CD4-positive, alpha-beta T cell treated with Interleukin-10 for 1 hour (primary cell): ENCODE data around the gene SYNDIG1.

Source experiments
- DNase-seq: peaks from one replicate; pipeline ENCODE4 v3.0.0-alpha.2; 2020

SYNDIG1 gene

DNA sequence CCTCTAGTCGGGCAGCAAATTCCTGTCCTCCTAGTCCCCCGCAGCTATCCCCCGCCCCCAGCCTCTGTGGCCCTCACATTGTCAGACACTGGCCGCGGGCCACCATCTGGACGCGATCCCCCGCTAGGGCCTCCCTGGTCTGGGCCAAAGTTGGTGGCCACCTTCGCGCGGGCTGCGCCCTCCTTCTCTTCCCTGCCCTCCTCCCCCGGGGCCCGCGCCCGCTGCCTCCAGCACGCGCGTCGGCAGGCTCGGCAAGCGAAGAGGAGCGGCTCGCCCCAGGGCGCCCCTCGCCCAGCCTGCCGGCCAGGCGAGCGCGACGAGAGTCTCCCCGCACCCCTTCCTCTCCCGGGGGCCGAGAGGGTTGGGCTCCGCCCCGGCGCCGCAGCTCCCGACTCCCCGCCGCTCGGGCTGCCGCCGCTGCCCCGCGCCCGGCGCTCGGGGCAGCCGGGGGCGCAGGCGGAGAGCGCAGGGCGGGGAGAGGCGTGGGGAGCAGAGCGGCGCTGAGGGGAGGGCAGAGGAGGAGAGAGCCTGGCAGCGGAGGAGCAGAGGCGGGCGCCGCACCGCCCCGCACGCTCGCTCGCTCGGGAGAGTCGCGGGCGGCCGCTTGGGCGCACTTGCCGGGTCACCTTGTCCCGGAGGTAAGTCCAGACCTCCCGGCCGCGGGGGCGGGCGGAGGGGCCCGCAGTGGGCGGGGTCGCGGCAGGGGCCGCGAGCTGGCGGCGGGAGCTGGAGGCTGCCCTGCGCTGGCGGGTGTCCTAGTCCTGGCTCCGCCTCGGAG, at the start of gene SYNDIG1:
TSS of gene SYNDIG1 (plus strand) at position 514 of the 778 bp plus-strand sequence. CDS start 73,469 bp downstream, outside the sequence.
- no peak for DNase-seq

DNA sequence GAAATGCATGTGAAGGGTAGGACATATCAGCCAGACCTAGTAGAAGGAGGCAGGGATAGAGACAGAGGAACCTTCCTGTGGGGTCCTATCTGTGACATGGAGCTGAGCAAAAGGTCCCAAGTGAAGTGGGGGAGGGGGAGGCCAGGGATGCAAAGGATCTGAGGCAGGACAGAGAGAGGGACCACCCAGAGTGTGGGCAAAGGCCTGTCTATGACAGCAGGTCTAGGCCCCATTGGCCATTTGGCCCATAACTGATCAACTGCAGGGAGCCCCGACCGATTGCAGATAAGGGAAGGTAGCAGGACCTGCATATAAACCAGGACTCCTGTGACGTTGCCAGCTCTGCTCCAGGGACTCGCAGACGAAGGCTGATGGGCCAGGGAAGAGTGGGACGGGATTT, 49.6 kb upstream of the SYNDIG1 start:
- no peak for DNase-seq

DNA sequence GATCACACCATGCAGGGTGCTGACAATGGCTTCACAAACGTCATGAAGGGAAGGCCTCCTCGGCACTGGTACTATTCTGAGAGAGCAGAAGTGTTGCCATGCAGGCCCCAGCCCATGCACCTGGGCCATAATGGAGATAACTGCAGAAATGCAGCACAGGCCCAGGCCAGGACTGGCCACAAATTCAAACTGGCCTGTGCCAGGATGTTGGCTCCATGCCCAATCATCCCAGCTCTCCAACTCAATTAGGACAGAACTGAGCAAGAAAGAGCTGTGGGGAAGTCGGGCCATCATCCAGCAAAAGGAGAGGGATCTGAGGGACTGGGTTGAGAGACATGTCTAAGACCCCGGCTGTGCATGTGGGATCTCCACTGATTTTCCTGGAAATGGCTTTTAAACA, 48.9 kb upstream of the SYNDIG1 start:
- DNase-seq = no peak

DNA sequence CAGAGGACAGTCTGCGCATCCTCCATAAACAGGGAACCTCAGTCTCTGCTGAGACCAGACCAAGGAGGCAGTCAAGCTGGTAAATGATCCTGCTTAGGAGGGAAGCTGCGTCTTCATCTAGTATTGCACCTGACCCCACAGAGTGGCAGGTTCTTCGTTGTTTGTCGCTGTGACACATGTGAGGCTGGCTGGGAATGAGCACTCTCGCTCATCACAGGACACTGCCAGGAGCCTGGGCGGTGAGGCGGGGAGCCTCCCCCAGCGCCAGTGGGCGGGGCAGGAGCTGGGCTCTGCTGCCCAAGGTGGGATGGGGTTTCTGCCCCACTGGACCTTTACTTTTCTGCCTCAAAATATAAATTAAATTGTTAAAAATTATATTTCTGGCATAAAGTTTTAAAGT, 48.4 kb upstream of the SYNDIG1 start:
- no peak for DNase-seq

DNA sequence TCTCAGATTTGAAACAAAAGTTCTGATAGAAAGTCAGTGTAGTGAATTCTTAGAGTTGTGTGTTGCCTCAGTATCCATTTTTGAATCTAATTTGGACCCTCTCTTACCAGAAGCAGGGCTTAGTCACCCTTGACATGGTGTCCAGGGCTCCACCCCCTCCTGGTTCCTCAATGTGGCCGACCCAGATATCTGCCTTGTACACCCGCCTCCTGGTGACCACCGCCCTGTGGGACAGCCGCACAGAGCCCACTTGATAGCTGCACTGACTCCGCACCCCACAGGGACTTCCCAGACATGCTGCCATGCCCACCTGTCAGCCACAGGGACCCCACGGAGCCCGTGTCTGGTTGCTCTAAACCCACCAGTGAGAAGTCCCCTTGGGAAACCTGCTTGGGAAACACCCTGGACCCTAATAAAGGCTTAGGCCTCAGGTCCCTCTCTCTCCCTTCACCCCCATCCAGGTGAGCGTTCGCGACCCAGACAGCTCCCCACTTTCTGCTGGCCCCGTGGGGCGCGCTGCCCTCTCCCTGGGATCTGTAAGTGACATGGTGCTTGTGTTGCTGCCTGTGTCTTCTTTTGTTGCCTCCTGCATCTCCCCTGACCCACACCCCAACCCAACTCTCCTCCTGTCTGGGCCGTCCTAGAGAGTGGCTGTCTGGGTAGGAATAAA, 47.2 kb upstream of the SYNDIG1 start:
- no peak for DNase-seq

DNA sequence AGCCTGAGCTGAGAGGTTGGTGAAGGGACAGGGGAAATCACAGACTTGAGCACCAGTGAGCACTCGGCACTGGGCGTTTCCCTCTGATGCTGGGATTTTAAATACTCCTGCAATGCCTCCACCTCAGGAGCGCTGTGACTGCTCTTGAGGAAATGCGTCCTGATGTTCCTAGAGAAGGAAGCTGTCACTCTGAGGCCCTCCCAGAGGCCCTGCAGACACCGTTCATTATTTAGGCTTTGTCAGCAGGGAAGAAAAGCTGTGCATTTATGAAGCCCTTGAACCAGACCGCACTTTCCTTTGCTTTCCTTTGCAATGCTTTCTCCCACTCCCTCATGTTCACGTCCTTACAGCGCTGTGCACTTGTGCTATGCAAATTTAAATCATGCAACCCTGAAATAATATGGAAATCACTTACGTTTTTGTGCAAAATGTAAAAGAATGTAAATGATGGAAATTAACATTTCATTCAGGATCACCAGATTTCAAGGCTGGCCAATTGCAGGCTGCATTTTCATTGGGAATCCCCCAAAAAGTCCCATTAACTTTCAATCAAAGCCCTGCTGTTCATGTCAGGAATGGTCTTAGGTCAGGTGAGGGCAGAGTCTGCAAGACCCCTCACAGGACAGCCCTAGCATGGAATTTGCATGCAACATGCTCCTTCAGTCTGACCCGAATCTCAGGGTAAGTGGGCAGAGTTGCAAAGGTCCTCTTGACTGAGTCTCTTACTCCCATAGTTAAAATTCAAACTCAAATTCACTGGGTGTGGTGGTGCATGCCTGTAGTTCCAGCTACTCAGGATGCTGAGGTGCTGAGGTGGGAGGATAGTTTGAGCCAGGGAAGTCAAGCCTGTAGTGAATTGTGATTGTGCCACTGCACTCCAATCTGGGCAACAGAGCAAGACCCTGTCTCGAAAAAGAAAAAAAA, 45.8 kb upstream of the SYNDIG1 start:
- no peak for DNase-seq

DNA sequence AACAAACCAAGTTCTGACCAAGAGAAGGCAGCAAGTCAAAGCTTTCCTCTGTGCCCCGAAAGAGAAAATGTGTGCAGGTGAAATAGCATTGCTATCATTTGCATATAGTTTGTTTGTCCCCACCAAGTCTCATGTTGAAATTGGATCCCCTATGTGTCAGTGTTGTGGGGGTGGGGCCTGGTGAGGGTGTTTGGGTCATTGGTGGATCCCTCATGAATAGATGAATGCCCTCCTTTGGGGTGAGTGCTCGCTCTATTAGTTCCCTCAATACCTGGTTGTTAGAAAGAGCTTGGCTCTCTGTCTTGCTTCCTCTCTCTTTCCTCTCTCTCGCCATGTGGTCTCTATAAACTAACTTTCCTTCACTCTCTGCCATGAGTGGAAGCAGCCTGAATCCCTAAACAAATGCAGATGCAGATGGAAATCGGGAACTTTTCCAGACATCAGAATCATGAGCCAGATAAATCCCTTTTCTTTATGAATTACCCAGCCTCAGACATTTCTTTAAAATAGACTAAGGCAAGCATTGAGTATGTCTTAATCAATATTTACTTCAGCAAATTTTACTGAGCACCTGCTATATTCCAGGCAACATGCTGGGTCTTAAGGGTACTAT, 43.8 kb upstream of the SYNDIG1 start:
- DNase-seq = no peak

DNA sequence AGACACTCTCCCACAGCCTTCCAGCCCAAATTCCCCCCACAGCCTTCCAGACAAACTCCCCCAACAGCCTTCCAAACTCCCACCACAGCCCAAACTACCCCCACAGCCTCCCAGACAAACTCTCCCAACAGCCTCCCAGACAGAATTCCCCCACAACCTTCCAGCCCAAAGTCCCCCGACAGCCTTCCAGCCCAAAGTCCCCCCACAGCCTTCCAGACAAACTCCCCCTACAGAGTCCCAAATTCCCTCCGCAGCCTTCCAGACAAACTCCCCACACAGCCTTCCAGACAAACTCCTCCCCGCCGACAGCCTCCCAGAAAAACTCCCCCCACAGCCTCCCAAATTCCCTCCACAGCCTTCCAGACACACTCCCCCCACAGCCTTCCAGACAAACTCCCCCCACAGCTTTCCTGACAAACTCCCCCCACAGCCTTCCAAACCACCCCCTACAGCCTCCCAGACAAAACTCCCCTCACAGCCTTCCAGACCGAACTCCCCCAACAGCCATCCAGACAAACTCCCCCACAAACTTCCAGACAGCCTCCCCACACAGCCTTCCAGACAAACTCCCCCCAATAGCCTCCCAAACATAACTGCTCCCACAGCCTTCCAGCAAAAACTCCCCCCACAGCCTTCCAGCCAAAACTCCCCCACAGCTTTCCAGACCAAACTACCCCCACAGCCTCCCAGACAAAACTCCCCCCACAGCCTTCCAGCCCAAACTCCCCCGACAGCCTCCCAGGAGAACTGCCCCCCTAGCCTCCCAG, 38.0 kb upstream of the SYNDIG1 start:
- DNase-seq = no peak

DNA sequence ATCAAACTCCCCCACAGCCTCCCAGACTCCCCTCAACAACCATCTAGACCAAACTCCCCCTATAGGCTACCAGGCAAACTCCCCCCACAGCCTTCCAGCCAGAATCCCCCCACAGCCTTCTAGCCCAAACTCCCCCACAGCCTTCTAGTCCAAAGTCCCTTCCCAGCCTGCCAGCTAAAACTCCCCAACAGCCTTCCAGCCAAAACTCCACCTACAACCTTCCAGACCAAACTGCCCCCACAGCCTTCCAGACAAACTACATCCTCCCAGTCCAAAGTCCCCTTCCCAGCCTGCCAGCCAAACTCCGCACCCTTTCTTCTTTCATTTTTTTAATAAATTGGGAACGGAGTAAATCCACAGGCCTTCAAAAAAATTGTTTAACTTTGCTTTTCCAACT, 37.4 kb upstream of the SYNDIG1 start:
- no peak for DNase-seq

DNA sequence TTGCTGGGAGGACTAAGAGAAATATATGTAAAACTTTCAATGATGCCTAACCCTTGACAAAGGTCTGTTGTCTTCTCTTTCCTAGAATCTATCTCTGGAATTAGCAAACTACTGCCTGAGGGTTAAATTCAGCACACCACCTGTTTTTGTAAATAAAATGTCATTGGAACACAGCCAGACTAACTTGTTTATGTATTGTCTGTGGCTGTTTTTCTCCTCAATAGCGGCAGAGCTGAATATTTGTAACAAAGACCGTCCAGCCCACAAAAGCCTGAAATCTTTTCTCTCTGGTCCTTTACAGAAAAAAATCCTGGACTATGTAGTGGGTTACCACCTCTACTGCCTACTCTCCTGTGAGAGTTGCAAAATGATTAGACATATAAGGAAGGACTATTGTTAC, 33.3 kb upstream of the SYNDIG1 start:
- no peak for DNase-seq

DNA sequence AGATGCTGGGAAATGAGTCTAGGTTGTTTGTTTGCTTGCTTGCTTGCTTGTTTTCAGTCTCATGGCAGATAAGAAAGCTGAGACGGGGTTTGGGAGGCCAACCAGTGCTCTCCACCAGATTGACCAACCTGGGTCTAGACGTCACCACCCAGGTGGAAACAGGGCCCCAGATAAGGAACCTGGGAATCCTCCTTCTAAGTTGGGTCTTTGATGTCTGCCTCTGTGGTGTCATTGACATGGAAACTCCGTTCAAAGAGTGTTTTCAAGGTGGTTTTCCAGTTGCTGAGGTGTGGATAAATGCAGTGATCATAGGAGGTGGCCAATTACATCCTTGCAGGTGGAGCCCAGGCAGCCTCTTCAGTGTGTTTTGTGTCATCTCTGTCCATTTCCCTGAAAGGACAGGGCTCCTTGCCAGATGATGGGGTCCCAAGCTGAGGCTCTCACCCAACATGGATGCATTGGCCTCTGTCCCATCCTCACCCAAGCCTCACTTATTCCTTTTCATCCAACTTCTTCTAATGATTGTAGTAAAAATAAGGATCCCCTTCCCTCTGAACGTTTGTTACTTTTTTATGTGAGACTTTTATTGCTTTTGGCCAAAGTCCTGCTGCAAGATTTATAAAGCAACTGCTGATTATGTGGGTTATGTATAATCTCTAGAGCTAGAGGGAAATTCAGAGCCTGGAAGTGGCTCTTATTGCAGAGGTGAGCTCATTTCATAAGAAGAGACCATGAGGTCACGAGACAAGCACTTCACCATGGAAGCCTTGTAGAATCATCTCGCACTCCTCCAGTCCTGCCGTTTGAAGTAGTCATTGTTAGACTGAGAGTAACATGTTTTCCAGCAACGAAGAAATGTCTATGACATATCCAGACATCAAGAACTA, 32.0 kb upstream of the SYNDIG1 start:
- DNase-seq = no peak

DNA sequence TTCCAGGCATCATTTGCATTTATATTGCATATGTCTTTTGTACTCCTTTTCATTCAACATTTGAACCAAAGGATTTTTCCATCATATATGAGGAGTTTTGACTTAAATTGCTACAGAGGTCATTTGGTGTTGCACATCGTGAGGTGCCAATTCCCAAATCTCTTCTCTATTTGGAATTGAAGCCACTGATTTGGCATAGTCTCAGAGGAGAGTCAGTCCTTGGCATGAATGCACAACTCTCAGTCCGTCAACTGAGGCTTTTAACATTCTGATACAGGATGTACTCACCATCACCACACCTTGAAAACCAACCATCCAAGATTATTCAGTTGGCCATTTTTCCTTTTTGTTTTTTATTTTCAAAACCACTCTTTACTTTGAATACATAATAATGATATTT, 31.1 kb upstream of the SYNDIG1 start:
- DNase-seq = no peak

DNA sequence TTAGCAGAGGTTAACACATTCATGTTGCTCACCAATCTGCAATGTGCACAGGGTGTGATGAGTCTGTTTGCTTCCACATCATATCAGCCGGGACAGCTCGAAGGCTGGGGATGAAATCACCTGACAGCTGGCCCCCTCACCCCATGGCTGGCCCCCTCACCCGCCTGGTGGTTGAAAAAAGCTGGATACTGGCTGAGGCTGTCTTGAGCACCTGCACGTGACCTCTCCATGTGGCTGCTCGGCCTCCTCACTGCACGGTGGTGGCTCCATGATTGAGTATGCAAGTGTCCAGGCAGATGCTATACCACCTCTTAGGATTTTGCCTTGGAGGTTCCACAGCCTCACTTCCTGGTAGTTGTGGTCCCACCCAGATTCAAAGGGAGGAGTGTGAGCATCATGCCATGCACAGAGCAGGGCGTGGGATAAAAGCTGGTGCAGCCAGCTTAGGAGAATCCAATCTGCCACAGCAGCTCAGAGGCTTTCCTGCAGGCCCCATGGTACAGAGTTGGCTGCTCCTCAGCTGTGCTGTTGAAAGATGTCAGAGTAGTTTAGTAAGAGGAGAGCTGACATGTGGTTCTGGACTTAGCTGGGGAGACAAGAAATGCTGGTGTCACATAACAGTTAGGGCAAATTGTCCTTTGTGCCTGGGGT, 29.6 kb upstream of the SYNDIG1 start:
- DNase-seq = no peak

DNA sequence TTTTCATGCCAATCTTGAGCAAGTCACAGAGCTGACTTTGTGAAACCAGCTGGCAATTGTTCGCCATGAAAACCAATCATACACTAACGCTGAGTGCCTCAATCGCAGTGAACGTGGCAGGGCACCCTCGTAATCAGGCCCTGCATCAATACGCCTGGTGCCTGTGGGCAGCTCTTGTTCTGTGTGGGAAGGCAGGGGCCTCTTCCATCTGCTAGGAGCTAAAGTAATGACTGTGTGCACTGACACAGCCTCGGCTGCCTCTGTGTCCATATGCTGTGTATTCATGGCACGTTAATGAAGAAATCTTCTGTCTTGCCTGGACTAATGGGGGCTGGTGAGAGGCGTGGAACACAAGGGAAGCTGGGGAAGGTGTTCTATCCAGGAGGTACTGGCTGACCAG, 27.8 kb upstream of the SYNDIG1 start:
- DNase-seq = no peak

DNA sequence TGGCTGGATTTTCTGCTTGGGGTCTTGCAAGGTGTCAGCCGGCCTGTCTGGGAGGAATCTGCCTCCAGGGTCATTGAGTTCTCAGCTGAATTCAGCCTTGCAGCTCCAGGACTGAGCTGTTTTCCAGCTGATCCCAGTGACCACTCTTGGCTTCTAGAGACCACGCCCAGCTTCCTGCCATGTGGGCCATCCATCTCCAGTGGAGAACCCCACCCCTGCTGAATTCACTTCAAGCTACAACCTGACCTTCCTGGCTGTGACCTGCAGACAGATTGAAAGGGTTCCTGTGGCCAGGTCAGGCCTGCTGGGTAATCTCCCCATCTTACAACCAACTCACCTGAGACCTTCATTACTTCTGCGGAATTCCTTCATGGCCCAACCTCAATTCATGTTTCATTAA, 26.5 kb upstream of the SYNDIG1 start:
- no peak for DNase-seq

DNA sequence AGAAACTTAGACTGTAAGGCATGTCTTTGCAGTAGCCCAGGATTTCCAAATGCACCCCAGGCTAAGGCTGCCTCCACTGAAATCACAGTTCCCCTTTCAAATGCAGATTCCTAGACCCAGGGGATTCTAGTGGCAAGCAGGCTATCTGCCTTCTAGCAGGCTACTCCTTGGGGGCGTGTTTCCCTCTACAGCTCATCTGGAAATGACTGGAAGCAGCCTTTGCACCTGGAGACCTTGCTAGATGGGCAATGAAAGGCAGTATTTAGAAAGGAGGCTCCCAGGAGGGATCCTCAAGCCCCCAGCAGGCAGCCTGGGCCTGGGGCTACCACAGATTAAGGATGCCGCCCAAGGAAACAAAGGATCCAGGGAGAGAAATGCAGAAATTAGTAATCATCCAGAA, 26.0 kb upstream of the SYNDIG1 start:
- no peak for DNase-seq

DNA sequence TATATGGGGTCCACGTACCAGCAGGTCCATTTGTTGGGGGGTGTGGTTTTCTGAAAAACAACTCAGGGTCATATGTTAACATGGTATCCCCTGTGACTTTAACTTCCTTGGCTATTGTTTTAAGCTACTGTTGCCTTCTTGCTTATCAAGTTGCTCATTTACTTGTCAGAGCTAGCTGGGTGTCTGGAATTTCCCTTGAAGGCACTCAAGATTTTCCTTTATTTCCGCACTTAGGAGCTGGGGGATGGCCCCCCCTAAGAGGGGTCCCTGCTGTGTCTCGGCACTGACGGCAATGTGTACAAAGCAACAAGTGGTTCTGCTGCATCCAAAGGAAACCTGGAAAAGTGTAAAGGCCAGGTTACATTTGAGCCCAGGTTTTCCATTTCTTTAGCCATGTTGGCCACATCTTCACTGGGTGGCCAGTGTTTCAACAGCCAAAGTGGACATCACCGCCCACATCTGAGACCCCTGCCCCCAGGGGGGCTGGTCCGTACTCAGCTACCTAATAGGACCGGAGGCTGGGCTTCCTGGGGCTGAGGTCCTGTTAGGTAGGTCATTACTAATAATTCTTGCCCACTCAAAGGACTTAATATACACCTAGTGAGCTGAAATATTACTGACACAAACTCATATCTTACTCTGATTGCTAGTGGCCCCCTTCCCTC, 24.8 kb upstream of the SYNDIG1 start:
- no peak for DNase-seq

DNA sequence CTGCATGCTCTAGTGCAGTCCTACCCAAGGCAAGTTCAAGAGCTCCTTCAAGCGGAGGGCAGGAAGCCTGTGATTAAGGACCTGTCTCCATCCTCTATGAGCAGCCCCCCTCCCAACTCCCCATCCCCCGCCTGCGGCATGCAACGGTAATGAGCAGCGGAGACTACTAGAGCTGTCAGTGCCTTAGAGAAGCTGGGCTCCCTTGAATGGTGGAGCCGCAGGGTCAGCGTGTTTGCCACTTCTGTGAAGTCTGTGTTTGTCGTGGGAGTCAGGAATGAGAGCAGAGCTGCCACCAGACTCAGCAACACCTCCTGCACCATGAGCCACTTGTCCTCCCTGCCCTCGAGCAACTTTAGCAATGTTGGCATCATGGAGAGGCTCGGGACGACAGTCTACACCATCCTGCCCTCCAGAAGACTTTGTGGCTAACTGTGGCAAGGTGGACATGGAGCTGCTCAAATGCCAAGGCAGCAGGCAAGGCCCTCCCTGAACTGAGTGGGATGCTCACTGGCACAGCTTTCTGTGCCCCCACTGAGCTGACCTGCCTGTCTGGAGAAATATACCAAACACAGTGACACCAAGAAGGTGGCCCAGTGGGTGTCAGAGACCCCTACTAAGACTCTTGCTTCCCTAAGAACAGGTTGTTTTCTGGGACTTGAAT, 23.8 kb upstream of the SYNDIG1 start:
- no peak for DNase-seq

DNA sequence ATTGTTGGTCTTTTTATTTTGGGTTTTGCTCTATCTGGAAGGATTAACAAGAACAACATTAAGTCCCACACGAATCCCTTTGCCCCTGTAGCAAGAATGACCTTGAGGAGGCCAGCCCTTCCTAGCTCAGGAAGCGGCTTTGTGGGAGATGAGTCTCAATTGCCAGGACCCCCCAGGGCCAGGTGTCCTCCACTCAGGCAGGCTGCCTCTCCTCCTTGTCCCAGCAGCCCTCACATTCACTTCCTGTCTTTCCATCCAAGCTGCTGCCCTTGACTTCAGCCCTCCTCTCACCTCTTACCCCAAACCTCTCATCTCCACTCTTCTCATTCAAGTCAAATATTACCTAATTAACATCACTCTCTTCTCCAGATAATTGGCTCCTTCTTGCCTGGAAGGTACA, 22.6 kb upstream of the SYNDIG1 start:
- no peak for DNase-seq

DNA sequence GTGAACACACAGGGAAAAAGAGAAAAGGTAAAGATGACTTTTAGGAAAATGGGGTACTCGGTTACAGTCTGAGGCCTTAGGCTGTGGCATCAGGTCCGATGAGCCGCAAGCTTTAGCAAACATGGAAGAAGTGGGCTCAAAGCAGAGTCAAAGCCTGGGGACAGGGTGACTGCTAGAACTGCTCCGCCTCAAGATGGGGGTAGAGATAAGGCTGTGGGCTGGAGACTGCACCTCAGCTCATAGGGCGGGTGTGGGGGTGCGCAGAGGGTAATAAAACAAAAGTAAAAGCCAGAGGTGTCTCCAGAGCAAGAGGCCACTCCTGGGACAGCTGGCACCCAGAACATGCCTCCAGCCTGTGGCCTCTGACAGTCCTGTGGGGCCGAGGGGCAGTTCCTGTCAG, 21.3 kb upstream of the SYNDIG1 start:
- DNase-seq = no peak
